Kidney glomerular epithelial cell (primary cell): ENCODE measurements around the gene FLRT2.
A peak's percentile ranks its signal among the peaks of the same experiment; 100 is the strongest.

Experiments
- DNase-seq: peaks from one replicate; lab custom pipeline; 2025; lab: John Stamatoyannopoulos, UW

FLRT2 gene

GRCh38 chr14:85564841-85565527, 35.0 kb downstream of the FLRT2 start:
- no peak for DNase-seq

GRCh38 chr14:85565862-85566296, 35.9 kb downstream of the FLRT2 start:
- DNase-seq, result peak; percentile 38

GRCh38 chr14:85566603-85567002, 36.7 kb downstream of the FLRT2 start:
- DNase-seq, result peak; percentile 64

GRCh38 chr14:85572011-85572410, 42.1 kb downstream of the FLRT2 start:
- DNase-seq, result no peak

- DNase-seq, result peak; percentile 55
Measured at GRCh38 chr14:85572845-85573244, 42.9 kb downstream of the FLRT2 start.

- DNase-seq, result no peak
Measured at GRCh38 chr14:85573406-85573805, 43.5 kb downstream of the FLRT2 start.

GRCh38 chr14:85574853-85575616, 45.1 kb downstream of the FLRT2 start:
- DNase-seq, result no peak

- no peak for DNase-seq
Measured at GRCh38 chr14:85575617-85575898, 45.6 kb downstream of the FLRT2 start.

- DNase-seq, result no peak
Measured at GRCh38 chr14:85576218-85576617, 46.3 kb downstream of the FLRT2 start.

GRCh38 chr14:85576848-85577542, 47.1 kb downstream of the FLRT2 start:
- DNase-seq, result no peak

- no peak for DNase-seq
Measured at GRCh38 chr14:85577543-85578114, 47.7 kb downstream of the FLRT2 start.

- no peak for DNase-seq
Measured at GRCh38 chr14:85578357-85578756, 48.4 kb downstream of the FLRT2 start.

- no peak for DNase-seq
Measured at GRCh38 chr14:85578930-85579329, 49.0 kb downstream of the FLRT2 start.

- no peak for DNase-seq
Measured at GRCh38 chr14:85579942-85580341, 50.0 kb downstream of the FLRT2 start.

GRCh38 chr14:85580536-85581140, 50.7 kb downstream of the FLRT2 start:
- DNase-seq, result no peak

GRCh38 chr14:85581691-85582090, 51.7 kb downstream of the FLRT2 start:
- DNase-seq, result no peak

GRCh38 chr14:85583380-85583779, 53.4 kb downstream of the FLRT2 start:
- DNase-seq, result no peak

GRCh38 chr14:85584481-85584880, 54.5 kb downstream of the FLRT2 start:
- no peak for DNase-seq

GRCh38 chr14:85587151-85587711, 57.3 kb downstream of the FLRT2 start:
- DNase-seq, result peak; percentile 24

GRCh38 chr14:85590784-85591183, 60.8 kb downstream of the FLRT2 start:
- peak; percentile 8 for DNase-seq

GRCh38 chr14:85594217-85594616, 64.3 kb downstream of the FLRT2 start:
- no peak for DNase-seq

- DNase-seq, result no peak
Measured at GRCh38 chr14:85595981-85596380, 66.0 kb downstream of the FLRT2 start.
